HEK293 (cell line): ENCODE data around the gene SLC39A11.

Experiments
- CTCF ChIA-PET: fragments of 350-600 bp; formaldehyde crosslinking; extraction: SDS; loops from one replicate; lab custom pipeline; 2021; ENCODE audit warnings: antibody characterized with exemption; lab: Yijun Ruan, JAX
- POLR2A ChIA-PET: fragments of 300-600 bp; formaldehyde crosslinking; extraction: SDS; loops from one replicate; lab custom pipeline; 2020; ENCODE audit warnings: antibody characterized with exemption, inconsistent platforms; lab: Yijun Ruan, JAX
- H3K27ac ChIP-seq: fragments of 200-500 bp; sonication (Bioruptor generic); 2 replicates; pipeline ENCODE4 v1.5.1; 2014; ENCODE audit warnings: low read depth, low read length, control low read depth, inconsistent platforms; ENCODE audit errors: extremely low read depth
- H3K36me3 ChIP-seq, 2 experiments: fragments of 200-500 bp in 1 of 2; sonication (Bioruptor generic) in 1 of 2; 1 replicate in 1 of 2; 2 replicates in 1 of 2; pipeline ENCODE4 v1.5.1; 2014 to 2017; ENCODE audit warnings: inconsistent platforms in 2 of 2, low read length in 2 of 2; ENCODE audit not compliant: control insufficient read depth in 2 of 2, insufficient read depth in 1 of 2
- H3K4me1 ChIP-seq: fragments of 200-500 bp; sonication (Bioruptor generic); 2 replicates; pipeline ENCODE4 v1.5.1; 2014; ENCODE audit warnings: mild to moderate bottlenecking, low read length, inconsistent platforms; ENCODE audit not compliant: control insufficient read depth, insufficient read depth
- H3K4me3 ChIP-seq: 2 replicates; pipeline ENCODE4 v1.5.1; 2011; ENCODE audit warnings: low read depth, mild to moderate bottlenecking, control low read depth, low read length, moderate library complexity
- H3K9me3 ChIP-seq: fragments of 200-500 bp; sonication (Bioruptor generic); 2 replicates; pipeline ENCODE4 v1.5.1; 2014; ENCODE audit warnings: low read depth, low read length, inconsistent platforms; ENCODE audit not compliant: control insufficient read depth, insufficient read depth
- BCL11B ChIP-seq: fragments of 450-650 bp; formaldehyde crosslinking; IDR thresholded peaks from 2 replicates; pipeline ENCODE4 v1.5.1; 2016; ENCODE audit warnings: low read depth, missing biosample characterization, missing genetic modification characterization
- ELK4 ChIP-seq: IDR thresholded peaks from 2 replicates; pipeline ENCODE4 v1.6.1; 2011; ENCODE audit warnings: mild to moderate bottlenecking, low read depth, low read length, borderline replicate concordance
- FEZF1 ChIP-seq: fragments of 450-650 bp; formaldehyde crosslinking; IDR thresholded peaks from 2 replicates; pipeline ENCODE4 v1.5.1; 2016; ENCODE audit warnings: missing biosample characterization, missing genetic modification characterization
- GFI1B ChIP-seq: fragments of 450-650 bp; formaldehyde crosslinking; IDR thresholded peaks from 2 replicates; pipeline ENCODE4 v1.5.1; 2016; ENCODE audit warnings: missing biosample characterization, missing genetic modification characterization
- GLI2 ChIP-seq: fragments of 450-650 bp; formaldehyde crosslinking; IDR thresholded peaks from 2 replicates; pipeline ENCODE4; 2017; ENCODE audit warnings: missing biosample characterization, missing genetic modification characterization, low read depth, borderline replicate concordance
- MEIS1 ChIP-seq: sonication (generic); formaldehyde crosslinking; IDR thresholded peaks from 2 replicates; pipeline ENCODE4 v1.8.1; 2022; ENCODE audit warnings: missing genetic modification reagents, mild to moderate bottlenecking, borderline replicate concordance
- SALL2 ChIP-seq: fragments of 450-650 bp; formaldehyde crosslinking; IDR thresholded peaks from 2 replicates; pipeline ENCODE4 v1.5.0; 2017; ENCODE audit warnings: missing biosample characterization, mild to moderate bottlenecking, missing genetic modification characterization, borderline replicate concordance
- ZBTB49 ChIP-seq: fragments of 450-650 bp; formaldehyde crosslinking; IDR thresholded peaks from 2 replicates; pipeline ENCODE4 v1.5.1; 2016; ENCODE audit warnings: missing biosample characterization, missing genetic modification characterization, low read depth
- ZEB2 ChIP-seq: fragments of 450-650 bp; formaldehyde crosslinking; IDR thresholded peaks from 2 replicates; pipeline ENCODE4 v1.5.1; 2016; ENCODE audit warnings: missing biosample characterization, missing genetic modification characterization
- ZNF132 ChIP-seq: fragments of 450-650 bp; formaldehyde crosslinking; IDR thresholded peaks from 2 replicates; pipeline ENCODE4 v1.5.1; 2017; ENCODE audit warnings: missing biosample characterization, missing genetic modification characterization, borderline replicate concordance
- ZNF274 ChIP-seq, 2 experiments: fragments of 200-500 bp in 1 of 2; fragments of 450-650 bp in 1 of 2; sonication (Bioruptor generic) in 1 of 2; formaldehyde crosslinking in 1 of 2; IDR thresholded peaks; 2 replicates each; pipeline versions ENCODE4 v1.5.1 to v1.6.1; 2014 to 2016; ENCODE audit warnings: borderline replicate concordance in 1 of 2, inconsistent platforms in 1 of 2, low read length in 1 of 2, missing biosample characterization in 1 of 2, missing genetic modification characterization in 1 of 2
- ZNF311 ChIP-seq: fragments of 450-650 bp; formaldehyde crosslinking; IDR thresholded peaks from 2 replicates; pipeline ENCODE4 v1.5.1; 2017; ENCODE audit warnings: missing biosample characterization, missing genetic modification characterization, borderline replicate concordance
- ZNF394 ChIP-seq: fragments of 450-650 bp; formaldehyde crosslinking; IDR thresholded peaks from 2 replicates; pipeline ENCODE4 v1.5.1; 2016; ENCODE audit warnings: missing biosample characterization, missing genetic modification characterization, mild to moderate bottlenecking, moderate library complexity, borderline replicate concordance
- ZNF514 ChIP-seq: fragments of 450-650 bp; formaldehyde crosslinking; IDR thresholded peaks from 2 replicates; pipeline ENCODE4 v1.5.1; 2016; ENCODE audit warnings: missing biosample characterization, missing genetic modification characterization
- ZNF521 ChIP-seq: fragments of 450-650 bp; formaldehyde crosslinking; IDR thresholded peaks from 2 replicates; pipeline ENCODE4 v1.5.1; 2017; ENCODE audit warnings: missing biosample characterization, mild to moderate bottlenecking, missing genetic modification characterization
- ZNF561 ChIP-seq: fragments of 450-650 bp; IDR thresholded peaks from 2 replicates; pipeline ENCODE4 v1.5.1; 2018; ENCODE audit warnings: missing biosample characterization, missing genetic modification characterization, borderline replicate concordance
- ZNF664 ChIP-seq: fragments of 450-650 bp; formaldehyde crosslinking; IDR thresholded peaks from 2 replicates; pipeline ENCODE4 v1.5.1; 2016; ENCODE audit warnings: missing biosample characterization, missing genetic modification characterization
- ZNF692 ChIP-seq: fragments of 450-650 bp; formaldehyde crosslinking; IDR thresholded peaks from 2 replicates; pipeline ENCODE4 v1.5.1; 2016; ENCODE audit warnings: missing biosample characterization, missing genetic modification characterization
- ZNF76 ChIP-seq: fragments of 450-650 bp; formaldehyde crosslinking; IDR thresholded peaks from 2 replicates; pipeline ENCODE4; 2016; ENCODE audit warnings: low read depth, missing biosample characterization, missing genetic modification characterization, borderline replicate concordance
- ZNF837 ChIP-seq: fragments of 450-650 bp; formaldehyde crosslinking; IDR thresholded peaks from 2 replicates; pipeline ENCODE4 v1.5.1; 2016; ENCODE audit warnings: missing biosample characterization, missing genetic modification characterization
- ZNF843 ChIP-seq: fragments of 450-650 bp; formaldehyde crosslinking; IDR thresholded peaks from 2 replicates; pipeline ENCODE4 v1.5.1; 2016; ENCODE audit warnings: missing biosample characterization, missing genetic modification characterization
- ZXDB ChIP-seq: fragments of 450-650 bp; formaldehyde crosslinking; IDR thresholded peaks from 2 replicates; pipeline ENCODE4 v1.5.1; 2016; ENCODE audit warnings: missing biosample characterization, missing genetic modification characterization
- TF ChIP-seq, protein P1 (sequence below): fragments of 450-650 bp; formaldehyde crosslinking; optimal IDR thresholded peaks from 2 replicates; pipeline ENCODE3; 2016; ENCODE audit warnings: missing biosample characterization, mild to moderate bottlenecking, missing genetic modification characterization
- TF ChIP-seq, protein P2 (sequence below): fragments of 450-650 bp; formaldehyde crosslinking; IDR thresholded peaks from 2 replicates; pipeline ENCODE4 v1.5.1; 2016; ENCODE audit warnings: missing biosample characterization, missing genetic modification characterization, borderline replicate concordance

The SLC39A11 gene

DNA sequence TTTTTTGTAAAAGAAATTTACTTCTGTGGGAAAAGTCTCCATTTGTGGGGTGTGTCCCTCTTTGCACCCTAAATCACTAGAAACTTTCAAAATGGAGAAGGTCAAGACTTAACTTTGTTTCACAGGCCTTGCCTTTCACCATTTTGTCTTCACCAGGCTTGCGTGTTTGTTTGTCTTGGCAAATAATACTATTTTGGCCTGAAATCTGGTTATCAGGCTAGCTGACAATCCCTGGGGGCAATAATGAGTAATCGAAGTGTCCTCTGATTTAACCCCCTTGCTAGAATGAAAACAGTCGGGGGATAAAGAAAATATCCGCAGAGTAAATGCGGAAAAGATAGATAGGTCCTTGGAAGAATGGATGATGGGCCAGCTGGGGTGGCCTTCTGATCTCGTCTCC lies 34.5 kb downstream of the SLC39A11 start:
- TF ChIP-seq MEIS1 (CRISPR knock-in tag) (no peak), SALL2 (tag by site-specific recombination) (no peak), ZNF521 (tag by site-specific recombination) (no peak), ZNF561 (tag by site-specific recombination) (no peak), FEZF1 (no peak), ZNF394 (no peak), ELK4 (no peak), ZEB2 (tag by site-specific recombination) (no peak), ZBTB49 (no peak), ZNF837 (tag by site-specific recombination) (no peak), ZNF692 (tag by site-specific recombination) (no peak), ZNF514 (no peak)
- TF ChIP-seq, protein P1, sequence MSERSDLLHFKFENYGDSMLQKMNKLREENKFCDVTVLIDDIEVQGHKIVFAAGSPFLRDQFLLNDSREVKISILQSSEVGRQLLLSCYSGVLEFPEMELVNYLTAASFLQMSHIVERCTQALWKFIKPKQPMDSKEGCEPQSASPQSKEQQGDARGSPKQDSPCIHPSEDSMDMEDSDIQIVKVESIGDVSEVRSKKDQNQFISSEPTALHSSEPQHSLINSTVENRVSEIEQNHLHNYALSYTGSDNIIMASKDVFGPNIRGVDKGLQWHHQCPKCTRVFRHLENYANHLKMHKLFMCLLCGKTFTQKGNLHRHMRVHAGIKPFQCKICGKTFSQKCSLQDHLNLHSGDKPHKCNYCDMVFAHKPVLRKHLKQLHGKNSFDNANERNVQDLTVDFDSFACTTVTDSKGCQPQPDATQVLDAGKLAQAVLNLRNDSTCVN (tag by site-specific recombination) = no peak
- TF ChIP-seq, all 188 proteins: peak for 0
- POLR2A ChIA-PET = no interaction called here
- Histone ChIP-seq H3K36me3 (no peaks in the 10 kb centered on the region), H3K4me1 (no peaks in the 10 kb centered on the region), H3K27ac (no peak overlapping the region), H3K9me3 (no peaks in the 10 kb centered on the region), H3K4me3 (no peak overlapping the region)
- CTCF ChIA-PET = interaction anchor here (1.0 kb wide), 1 partner anchor 73 kb away, joined by 3 read pairs; no protein-coding TSS in a partner anchor

DNA sequence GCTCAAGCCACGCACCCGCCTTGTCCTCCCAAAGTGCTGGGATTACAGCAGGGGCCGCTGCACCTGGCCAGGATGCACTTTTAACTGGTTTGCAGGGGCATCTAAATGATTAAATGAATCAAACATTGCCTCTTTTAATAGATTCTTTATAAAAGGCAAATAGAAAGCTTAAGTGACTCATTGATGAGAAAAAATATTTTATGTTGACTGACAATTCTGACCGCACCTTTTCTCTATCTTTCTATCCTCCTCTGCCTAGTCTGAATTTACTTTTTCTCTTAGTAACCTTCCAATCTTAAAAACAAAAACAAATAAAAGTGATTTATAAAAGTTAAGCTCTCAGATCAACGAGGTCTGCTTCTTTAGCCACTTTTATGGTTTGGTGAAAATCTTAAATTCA lies 35.3 kb downstream of the SLC39A11 start:
- ChIA-PET POLR2A (no interaction called here), CTCF (interaction anchor here (0.6 to 1.0 kb wide), 2 partner anchors 49 to 72 kb away, joined by 3 read pairs; no protein-coding TSS in a partner anchor)
- no peaks in the 10 kb centered on the region for H3K9me3 ChIP-seq
- no peak overlapping the region for H3K4me3 ChIP-seq
- H3K4me1 ChIP-seq = no peaks in the 10 kb centered on the region
- no peaks in the 10 kb centered on the region for H3K36me3 ChIP-seq
- no peak overlapping the region for H3K27ac ChIP-seq
- TF ChIP-seq ZNF132 (tag by site-specific recombination) = no peak
- no peak for TF ChIP-seq ZNF76 (tag by site-specific recombination)
- TF ChIP-seq GLI2 (tag by site-specific recombination) = no peak
- no peak for TF ChIP-seq ZNF664
- TF ChIP-seq ZNF843 (tag by site-specific recombination) = no peak
- no peak for TF ChIP-seq ZNF311 (tag by site-specific recombination)
- no peak for TF ChIP-seq ZXDB (tag by site-specific recombination)
- TF ChIP-seq BCL11B (tag by site-specific recombination) = no peak
- TF ChIP-seq, protein P2, sequence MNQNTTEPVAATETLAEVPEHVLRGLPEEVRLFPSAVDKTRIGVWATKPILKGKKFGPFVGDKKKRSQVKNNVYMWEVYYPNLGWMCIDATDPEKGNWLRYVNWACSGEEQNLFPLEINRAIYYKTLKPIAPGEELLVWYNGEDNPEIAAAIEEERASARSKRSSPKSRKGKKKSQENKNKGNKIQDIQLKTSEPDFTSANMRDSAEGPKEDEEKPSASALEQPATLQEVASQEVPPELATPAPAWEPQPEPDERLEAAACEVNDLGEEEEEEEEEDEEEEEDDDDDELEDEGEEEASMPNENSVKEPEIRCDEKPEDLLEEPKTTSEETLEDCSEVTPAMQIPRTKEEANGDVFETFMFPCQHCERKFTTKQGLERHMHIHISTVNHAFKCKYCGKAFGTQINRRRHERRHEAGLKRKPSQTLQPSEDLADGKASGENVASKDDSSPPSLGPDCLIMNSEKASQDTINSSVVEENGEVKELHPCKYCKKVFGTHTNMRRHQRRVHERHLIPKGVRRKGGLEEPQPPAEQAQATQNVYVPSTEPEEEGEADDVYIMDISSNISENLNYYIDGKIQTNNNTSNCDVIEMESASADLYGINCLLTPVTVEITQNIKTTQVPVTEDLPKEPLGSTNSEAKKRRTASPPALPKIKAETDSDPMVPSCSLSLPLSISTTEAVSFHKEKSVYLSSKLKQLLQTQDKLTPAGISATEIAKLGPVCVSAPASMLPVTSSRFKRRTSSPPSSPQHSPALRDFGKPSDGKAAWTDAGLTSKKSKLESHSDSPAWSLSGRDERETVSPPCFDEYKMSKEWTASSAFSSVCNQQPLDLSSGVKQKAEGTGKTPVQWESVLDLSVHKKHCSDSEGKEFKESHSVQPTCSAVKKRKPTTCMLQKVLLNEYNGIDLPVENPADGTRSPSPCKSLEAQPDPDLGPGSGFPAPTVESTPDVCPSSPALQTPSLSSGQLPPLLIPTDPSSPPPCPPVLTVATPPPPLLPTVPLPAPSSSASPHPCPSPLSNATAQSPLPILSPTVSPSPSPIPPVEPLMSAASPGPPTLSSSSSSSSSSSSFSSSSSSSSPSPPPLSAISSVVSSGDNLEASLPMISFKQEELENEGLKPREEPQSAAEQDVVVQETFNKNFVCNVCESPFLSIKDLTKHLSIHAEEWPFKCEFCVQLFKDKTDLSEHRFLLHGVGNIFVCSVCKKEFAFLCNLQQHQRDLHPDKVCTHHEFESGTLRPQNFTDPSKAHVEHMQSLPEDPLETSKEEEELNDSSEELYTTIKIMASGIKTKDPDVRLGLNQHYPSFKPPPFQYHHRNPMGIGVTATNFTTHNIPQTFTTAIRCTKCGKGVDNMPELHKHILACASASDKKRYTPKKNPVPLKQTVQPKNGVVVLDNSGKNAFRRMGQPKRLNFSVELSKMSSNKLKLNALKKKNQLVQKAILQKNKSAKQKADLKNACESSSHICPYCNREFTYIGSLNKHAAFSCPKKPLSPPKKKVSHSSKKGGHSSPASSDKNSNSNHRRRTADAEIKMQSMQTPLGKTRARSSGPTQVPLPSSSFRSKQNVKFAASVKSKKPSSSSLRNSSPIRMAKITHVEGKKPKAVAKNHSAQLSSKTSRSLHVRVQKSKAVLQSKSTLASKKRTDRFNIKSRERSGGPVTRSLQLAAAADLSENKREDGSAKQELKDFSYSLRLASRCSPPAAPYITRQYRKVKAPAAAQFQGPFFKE (tag by site-specific recombination) = no peak
- no peak for TF ChIP-seq GFI1B (tag by site-specific recombination)
- TF ChIP-seq ZNF274 (IDR thresholded peaks at IDR 0.05; ENCODE audit: low read length) = no peak
- TF ChIP-seq ZNF274 (tag by site-specific recombination; IDR thresholded peaks at IDR 0.05; ENCODE audit: borderline replicate concordance) = no peak
